GM12878 (cell line): ENCODE measurements around the gene TGFBR1. TPM values are rescaled to one million over a fixed set of nuclear protein-coding genes. Genes with fewer than 3 reads are reported as not detected.

Experiments used
- HSF1 ChIP-seq: fragments of 150-350 bp; IDR thresholded peaks from 2 replicates; pipeline ENCODE4 v1.6.1; 2014; ENCODE audit warnings: mild to moderate bottlenecking, low read depth, low read length
- MEF2A ChIP-seq: IDR thresholded peaks from 2 replicates; pipeline ENCODE4 v1.6.1; 2011; ENCODE audit warnings: low read depth, mild to moderate bottlenecking, low read length, moderate library complexity; ENCODE audit not compliant: insufficient read depth
- NR2C2 ChIP-seq: IDR thresholded peaks from 2 replicates; pipeline ENCODE4 v1.6.1; 2011; ENCODE audit warnings: borderline replicate concordance, low read depth; ENCODE audit not compliant: control insufficient read depth, insufficient read length
- TAF1 ChIP-seq: IDR thresholded peaks from 2 replicates; pipeline ENCODE4 v1.6.1; 2011; ENCODE audit warnings: mild to moderate bottlenecking, low read depth, low read length, borderline replicate concordance
- ZBTB4 ChIP-seq: fragments of 450-650 bp; formaldehyde crosslinking; IDR thresholded peaks from 2 replicates; pipeline ENCODE4 v1.4.0; 2022; ENCODE audit warnings: mild to moderate bottlenecking, moderate library complexity
- ZNF207 ChIP-seq: fragments of 450-650 bp; IDR thresholded peaks from 2 replicates; pipeline ENCODE4 v1.6.1; 2014; ENCODE audit warnings: antibody characterized with exemption, mild to moderate bottlenecking, borderline replicate concordance
- polyA plus RNA-seq, 11 experiments: library from polyadenylated mRNA; depleted of rRNA in 4 of 11; unstranded in 6 of 11; stranded (reverse) in 5 of 11; fragments of >200 nt; fragmentation: Nextera tagmentation in 4 of 11; fragmentation: Illumina TruSeq in 1 of 11; extraction: Ambion mirVana in 4 of 11; extraction: Trizol in 1 of 11; gene quantifications; 1 replicate in 1 of 11; 2 replicates in 10 of 11; pipeline versions ENCODE4 v1.2.1 to v1.2.3, GENCODE V29; 2011 to 2016; ENCODE audit warnings: inconsistent platforms in 2 of 11, missing spikeins in 2 of 11, low read depth in 1 of 11
- total RNA-seq, 4 experiments: library from RNA; depleted of rRNA in 3 of 4; stranded (reverse); fragments of >200 nt in 3 of 4; fragmentation: Illumina TruSeq in 1 of 4; extraction: Trizol in 1 of 4; gene quantifications; 2 replicates each; pipeline versions ENCODE4 v1.2.1 to v1.2.3, GENCODE V29; 2013 to 2021

Gene TGFBR1
- total and polyA plus RNA-seq, 10 of the 15 experiments (the other 5 are each of a cell fraction or from before 2014, with no cell fraction given): 2.9 to 27.2 (median 16.6) TPM

- TF ChIP-seq ZBTB4 (CRISPR knock-in tag) (no peak), MEF2A (no peak), ZNF207 (no peak), HSF1 (no peak), TAF1 (no peak), NR2C2 (no peak)
- TF ChIP-seq, all 136 proteins: peak for 0
Measured at GRCh38 chr9:99182356-99182755, 77.4 kb downstream of the TGFBR1 start (continued).
